ENCODE results near the gene RANBP17.

Gene RANBP17

GRCh38 chr5:171102877-171103610, 241.2 kb downstream of the RANBP17 start:
- DNase-seq, result no peak

- DNase-seq, result no peak
Measured at GRCh38 chr5:171107669-171108068, 245.9 kb downstream of the RANBP17 start.

GRCh38 chr5:171115519-171115918, 253.7 kb downstream of the RANBP17 start:
- DNase-seq, result no peak

DNA sequence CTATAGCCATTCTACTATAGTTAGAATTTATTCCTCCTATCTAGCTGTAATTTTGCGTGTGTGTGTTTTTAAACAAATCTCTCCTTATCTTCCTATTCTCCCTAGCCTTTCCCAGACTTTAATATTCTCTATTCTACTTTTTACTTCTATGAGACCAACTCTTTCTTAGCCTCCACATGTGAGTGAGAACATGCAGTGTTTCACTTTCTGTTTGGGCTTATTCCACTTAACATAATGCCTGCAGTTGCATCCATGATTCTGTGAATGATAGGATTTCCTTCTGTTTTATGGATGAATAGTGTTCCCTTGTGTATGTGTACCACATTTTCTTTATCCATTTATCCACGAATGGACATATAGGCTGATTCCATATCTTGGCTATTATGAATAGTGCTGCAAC, 254.9 kb downstream of the RANBP17 start:
- no peak for DNase-seq

DNA sequence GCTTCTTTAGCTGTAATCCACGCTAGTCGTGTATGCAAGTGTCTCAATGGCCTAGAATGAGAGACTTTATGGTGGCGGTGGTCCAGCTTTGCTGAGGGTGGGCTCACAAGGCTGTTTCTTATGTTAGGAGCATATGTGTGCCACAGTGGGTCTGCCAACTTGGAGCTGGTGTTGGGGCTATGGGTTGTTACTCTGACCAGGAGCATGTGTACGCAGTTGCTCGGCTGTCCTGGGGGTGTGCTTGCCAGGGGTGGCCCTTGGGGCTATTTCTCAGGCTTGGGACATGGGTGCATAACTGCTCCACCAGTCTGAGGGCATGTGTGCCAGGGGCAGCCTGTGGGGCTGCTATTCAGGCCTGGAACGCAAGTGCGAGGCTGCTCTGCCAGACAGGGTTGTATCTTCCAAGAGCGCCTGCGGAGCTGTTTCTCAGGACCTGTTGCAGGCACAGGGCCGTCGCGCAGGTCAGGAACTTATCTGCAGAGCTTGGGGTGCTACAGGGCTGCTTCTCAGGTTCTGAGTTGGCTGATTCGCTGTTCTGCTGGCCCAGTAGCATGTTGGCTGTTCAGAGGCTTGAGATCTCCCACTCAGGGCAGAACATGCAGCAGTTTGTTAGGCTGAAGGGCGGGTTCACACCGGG, 259.3 kb downstream of the RANBP17 start:
- no peak for DNase-seq

DNA sequence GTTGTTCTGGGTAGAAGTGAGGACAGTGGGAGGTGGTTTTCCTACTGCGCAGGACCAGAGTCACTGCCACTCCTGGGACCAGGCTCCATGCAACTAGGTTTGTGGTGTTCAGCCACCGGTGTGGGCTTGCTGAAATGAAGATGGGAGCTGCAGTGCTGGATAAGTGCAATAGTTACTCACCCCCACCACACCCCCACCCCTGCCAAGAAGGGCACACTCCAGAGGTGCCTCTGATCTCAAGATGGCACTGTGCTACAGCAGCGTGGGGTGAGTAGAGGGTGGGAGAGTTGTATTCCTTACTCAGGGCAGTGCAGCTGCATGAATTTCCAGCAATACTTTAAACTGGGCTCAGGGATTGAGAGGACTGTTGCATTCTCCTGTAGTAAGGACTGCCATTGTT, 259.8 kb downstream of the RANBP17 start:
- no peak for DNase-seq

GRCh38 chr5:171122372-171122771, 260.6 kb downstream of the RANBP17 start:
- no peak for DNase-seq

- no peak for DNase-seq
Measured at GRCh38 chr5:171123417-171123816, 261.6 kb downstream of the RANBP17 start.

DNA sequence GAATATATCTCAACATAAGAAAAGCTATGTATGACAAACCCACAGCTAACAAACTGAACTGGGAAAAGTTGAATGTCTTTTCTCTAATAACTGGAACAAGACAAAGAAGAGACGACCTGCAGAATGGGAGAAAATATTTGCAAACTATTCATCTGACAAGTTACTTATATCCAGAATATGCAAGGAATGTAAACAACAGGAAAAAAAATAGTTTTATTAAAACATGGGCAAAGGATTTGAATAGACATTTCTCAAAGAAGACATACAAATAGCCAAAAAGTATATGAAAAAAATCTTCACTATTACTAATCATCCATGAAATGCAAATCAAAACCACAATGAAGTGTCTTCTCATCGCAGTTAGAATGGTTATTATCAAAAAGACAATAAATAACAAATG, 265.5 kb downstream of the RANBP17 start:
- DNase-seq, result no peak

DNA sequence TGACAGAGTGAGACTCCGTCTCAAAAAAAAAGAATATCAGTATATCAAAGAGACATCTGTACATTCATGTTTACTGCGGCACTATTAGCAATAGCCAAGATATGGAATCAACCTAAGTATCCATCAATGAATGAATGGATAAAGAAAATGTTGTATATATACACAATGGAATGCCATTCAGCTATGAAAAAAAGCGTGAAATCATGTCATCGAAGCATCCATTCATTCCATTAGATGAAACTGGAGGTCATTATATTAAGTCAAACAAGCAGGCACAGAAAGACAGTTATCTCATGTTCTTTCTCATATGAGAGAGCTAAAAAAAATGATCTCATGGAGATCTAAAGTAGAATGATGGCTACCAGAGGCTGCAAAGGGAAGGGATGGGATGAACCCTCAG, 266.3 kb downstream of the RANBP17 start:
- no peak for DNase-seq

DNA sequence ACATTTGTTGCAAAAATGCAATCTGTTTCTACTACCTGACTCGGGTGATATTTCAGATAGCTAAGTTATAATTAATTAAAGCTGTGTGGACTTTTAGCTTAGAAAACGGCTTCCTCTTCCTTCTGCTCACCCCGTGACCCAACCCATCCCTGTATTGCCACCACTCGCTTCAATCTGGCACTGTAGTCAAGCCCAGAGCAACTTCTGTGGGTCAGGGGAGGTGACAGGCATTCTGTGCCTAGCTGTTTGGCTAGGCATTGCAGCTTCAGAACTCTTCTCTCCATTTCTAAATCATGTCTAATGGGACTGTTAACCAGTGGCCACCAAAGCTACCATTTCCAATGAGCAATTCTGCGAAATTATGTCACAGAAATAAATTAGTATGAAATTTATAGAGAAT, 267.5 kb downstream of the RANBP17 start:
- no peak for DNase-seq

GRCh38 chr5:171131497-171131896, 269.7 kb downstream of the RANBP17 start:
- DNase-seq, result no peak

DNA sequence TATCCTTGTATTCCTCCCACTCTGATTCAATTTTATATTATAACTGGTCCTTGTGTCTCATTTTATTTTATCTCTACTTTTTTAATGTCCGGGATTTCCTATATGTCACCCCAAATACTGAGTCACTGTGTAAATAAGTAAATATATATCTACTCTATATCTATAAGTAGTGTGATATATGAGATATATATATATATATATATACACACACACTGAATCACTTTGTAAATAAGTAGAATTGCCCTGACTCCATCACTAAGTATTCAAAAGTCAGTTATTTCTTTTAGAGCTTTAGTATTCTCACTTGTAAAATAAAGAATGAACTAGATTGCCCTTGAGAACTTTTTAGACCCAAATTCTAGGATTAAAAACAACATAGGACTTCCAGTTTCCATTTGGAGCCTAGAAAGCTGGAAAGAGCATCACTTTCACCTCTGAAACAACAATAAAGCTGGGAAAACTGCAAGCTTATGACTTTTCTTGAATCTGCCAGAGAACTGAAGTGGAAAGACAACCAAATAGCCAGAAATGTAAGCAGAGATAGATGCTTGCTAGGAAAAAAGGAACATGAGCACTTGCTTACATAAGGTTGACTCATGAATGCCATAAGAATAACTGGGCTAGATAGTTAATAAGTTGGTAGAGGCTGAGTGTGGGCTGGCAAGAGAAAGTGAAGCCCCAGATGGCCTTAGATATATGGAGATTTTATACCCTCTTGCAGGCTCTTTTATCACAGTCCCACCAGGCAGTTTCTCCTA, 276.1 kb downstream of the RANBP17 start:
- DNase-seq, result no peak

DNA sequence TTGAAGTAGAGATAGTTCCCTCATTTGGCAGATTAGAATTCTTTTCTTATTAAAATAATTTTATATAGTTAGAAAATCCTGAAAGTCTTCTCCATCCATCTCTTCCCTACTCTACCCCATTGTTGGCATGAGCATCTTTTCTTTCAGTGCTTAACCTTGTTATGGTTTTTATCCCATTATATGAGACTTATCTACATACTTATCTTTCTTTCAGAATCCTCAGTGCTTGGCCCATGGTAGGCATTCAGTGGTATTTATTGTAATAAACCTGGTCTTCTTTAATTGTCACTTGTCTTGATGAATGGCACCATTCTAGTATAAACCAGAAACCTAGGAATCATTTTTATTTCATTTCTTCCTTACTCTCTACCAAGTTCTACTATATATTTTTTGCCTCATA, 277.4 kb downstream of the RANBP17 start:
- no peak for DNase-seq

DNA sequence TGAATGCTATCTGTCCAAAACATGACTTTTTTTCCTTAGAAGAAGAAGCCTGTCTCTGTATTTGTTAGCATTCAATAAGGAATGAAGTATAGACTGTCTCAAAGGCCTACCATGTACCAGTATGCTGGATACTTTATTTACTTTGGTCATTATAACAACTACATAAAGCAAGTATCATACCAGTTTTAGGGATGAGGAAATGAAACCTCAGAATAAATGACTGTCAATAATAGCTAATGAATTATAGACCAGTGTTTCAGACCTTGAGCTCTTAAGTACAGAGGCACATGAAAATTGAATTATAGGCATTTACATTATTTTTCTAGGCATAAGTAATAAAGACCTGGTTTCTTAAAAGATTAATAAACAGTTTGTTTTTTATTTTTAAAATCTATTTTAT, 280.8 kb downstream of the RANBP17 start:
- DNase-seq, result no peak

GRCh38 chr5:171143171-171143570, 281.4 kb downstream of the RANBP17 start:
- no peak for DNase-seq

DNA sequence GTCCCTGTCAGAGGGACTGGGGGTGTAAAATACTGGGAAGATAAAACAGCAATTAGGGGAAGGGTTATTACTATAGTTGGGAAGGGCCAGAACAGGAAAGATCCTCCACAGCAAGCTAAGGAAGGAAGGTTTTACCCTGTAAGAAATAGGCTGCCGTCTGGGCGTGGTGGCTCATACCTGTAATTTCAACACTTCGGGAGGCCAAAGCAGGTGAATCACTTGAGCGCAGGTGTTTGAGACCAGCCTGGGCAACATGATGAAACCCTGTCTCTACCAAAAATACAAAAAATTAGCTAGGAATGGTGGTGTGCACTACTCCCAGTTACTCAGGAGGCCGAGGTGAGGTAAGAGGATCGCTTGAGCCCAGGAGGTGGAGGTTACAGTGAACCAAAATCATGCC, 282.1 kb downstream of the RANBP17 start:
- DNase-seq, result no peak

DNA sequence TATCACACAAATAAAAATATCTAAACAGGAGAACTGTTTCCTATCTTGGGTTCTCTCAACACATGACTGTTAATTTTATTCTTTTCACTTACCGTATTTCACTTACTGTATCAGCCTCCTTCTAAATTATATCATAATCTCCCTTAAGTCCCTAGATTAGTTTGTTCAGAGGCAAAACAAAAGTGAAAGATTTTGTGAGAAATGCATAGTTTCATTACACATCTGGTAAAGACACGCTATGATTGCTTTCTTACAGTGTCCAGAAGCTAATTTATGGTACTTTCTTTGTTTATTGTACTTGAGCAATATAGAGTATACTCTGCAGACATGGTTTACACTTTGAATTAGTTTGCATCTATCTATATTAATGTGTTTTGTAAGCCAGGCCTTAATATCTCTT, 287.5 kb downstream of the RANBP17 start:
- no peak for DNase-seq

GRCh38 chr5:171149772-171150171, 288.0 kb downstream of the RANBP17 start:
- no peak for DNase-seq

- DNase-seq, result no peak
Measured at GRCh38 chr5:171152382-171152781, 290.6 kb downstream of the RANBP17 start.

DNA sequence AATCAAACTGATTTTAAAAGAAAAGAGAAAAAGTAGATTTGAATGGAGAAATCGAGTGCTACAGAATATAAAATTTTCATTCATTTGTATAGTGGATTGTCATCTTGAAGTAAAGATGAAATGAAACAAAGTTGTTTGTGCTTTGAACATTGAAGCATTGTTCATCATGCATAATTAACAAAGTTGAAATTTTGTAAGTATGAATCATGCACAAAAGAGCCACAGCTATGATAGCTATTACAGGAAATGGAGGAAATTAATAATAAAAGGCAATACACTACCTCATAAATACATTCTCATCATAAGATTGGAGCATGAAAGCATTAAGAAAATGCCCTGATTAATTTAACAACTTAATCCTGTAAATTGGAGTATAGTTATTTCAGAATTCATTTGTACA, 293.8 kb downstream of the RANBP17 start:
- no peak for DNase-seq

GRCh38 chr5:171157276-171157675, 295.5 kb downstream of the RANBP17 start:
- no peak for DNase-seq

- DNase-seq, result no peak
Measured at GRCh38 chr5:171157775-171158174, 296.0 kb downstream of the RANBP17 start.

DNA sequence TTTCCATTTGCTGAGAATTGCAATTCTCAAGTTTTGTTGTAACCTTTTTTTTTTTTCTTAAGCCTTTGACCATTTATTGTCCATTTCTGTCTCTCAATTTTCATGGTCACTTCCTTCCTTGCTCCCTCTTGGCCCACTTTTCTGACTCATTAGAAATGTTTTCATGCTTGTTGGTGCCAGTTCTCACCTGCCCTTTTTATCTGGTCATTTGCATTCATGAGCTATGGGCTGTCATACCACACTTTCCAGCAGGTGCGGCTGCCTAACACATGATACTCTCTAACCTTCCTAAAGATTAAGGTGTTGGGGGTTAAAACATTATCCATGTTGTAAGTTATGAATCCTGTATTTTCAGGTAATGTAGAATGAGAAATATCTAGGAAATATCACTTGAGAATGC, 296.8 kb downstream of the RANBP17 start:
- no peak for DNase-seq
